Caco-2 (cell line): ENCODE data around the gene S100A3. TPM values are rescaled to one million over a fixed set of nuclear protein-coding genes. Genes with fewer than 3 reads are reported as not detected.

ENCODE experiments used
- BruUV-seq: library from RNA; stranded (reverse); fragments of 400-500 nt; replicated peaks from 2 replicates; lab custom pipeline; 2021; lab: Mats Ljungman, UMichigan
- CTCF ChIA-PET: fragments of 300-600 bp; sonication (Branson Sonifier 250); formaldehyde crosslinking; loops from one replicate; lab custom pipeline; 2022; ENCODE audit warnings: antibody characterized with exemption; lab: Charles Lee
- POLR2A ChIA-PET: fragments of 300-600 bp; sonication (Branson Sonifier 250); formaldehyde crosslinking; loops from one replicate; lab custom pipeline; 2022; ENCODE audit warnings: antibody characterized with exemption; lab: Charles Lee
- DNase-seq, 2 experiments: peaks; one replicate each; pipeline versions ENCODE4 v3.0.0 to v3.0.0-alpha.2; 2020 to 2022
- H3K27me3 ChIP-seq: replicated peaks from 2 replicates; pipeline ENCODE4 v1.6.0; 2011; ENCODE audit warnings: low read length; ENCODE audit not compliant: control insufficient read depth, insufficient read depth
- H3K36me3 ChIP-seq: 2 replicates; pipeline ENCODE4 v1.5.1; 2011; ENCODE audit warnings: low read length; ENCODE audit not compliant: control insufficient read depth, insufficient read depth
- H3K4me1 ChIP-seq: fragments of 250-450 bp; sonication (Bioruptor Pico); 2 replicates; pipeline ENCODE4 v1.5.1; 2020; ENCODE audit warnings: mild to moderate bottlenecking
- H3K4me3 ChIP-seq: 2 replicates; pipeline ENCODE4 v1.5.1; 2011; ENCODE audit warnings: low read depth, mild to moderate bottlenecking, control low read depth, low read length
- H3K9me3 ChIP-seq: fragments of 250-450 bp; sonication (Bioruptor Pico); 2 replicates; pipeline ENCODE4 v1.5.1; 2020; ENCODE audit warnings: mild to moderate bottlenecking, moderate library complexity
- H3K27ac Mint-ChIP-seq: one replicate; pipeline ENCODE4 v1.8.0; 2022; ENCODE audit warnings: mixed read lengths; ENCODE audit not compliant: unreplicated experiment
- H3K27me3 Mint-ChIP-seq: one replicate; pipeline ENCODE4 v1.8.0; 2022; ENCODE audit warnings: mixed read lengths; ENCODE audit not compliant: insufficient read depth, unreplicated experiment
- H3K36me3 Mint-ChIP-seq: one replicate; pipeline ENCODE4 v1.8.0; 2022; ENCODE audit warnings: mild to moderate bottlenecking, mixed read lengths; ENCODE audit not compliant: insufficient read depth, unreplicated experiment
- H3K4me1 Mint-ChIP-seq: one replicate; pipeline ENCODE4 v1.8.0; 2022; ENCODE audit warnings: low read depth, mixed read lengths; ENCODE audit not compliant: unreplicated experiment
- H3K4me3 Mint-ChIP-seq: one replicate; pipeline ENCODE4 v1.8.0; 2022; ENCODE audit warnings: mild to moderate bottlenecking, moderate library complexity, mixed read lengths; ENCODE audit not compliant: unreplicated experiment
- H3K9me3 Mint-ChIP-seq: one replicate; pipeline ENCODE4 v1.8.0; 2022; ENCODE audit warnings: mixed read lengths; ENCODE audit not compliant: unreplicated experiment
- intact Hi-C: fragments of 100-400 bp; cut with micrococcal nuclease; formaldehyde crosslinking; loops from one replicate; pipeline ENCODE4 v1.10.0; 2022; ENCODE audit not compliant: unreplicated experiment
- total RNA-seq: library from RNA; stranded (reverse); gene quantifications from 2 replicates; pipeline ENCODE4 v1.2.3, GENCODE V29; 2022
- TF ChIP-seq, protein P1 (sequence below), 2 experiments: fragments of 200-600 bp in 1 of 2; IDR thresholded peaks; 1 replicate in 1 of 2; 2 replicates in 1 of 2; pipeline versions ENCODE4 v1.5.1 to v1.8.0; 2011 to 2022; ENCODE audit warnings: antibody characterized with exemption in 1 of 2, control low read depth in 1 of 2, inconsistent platforms in 1 of 2, low read depth in 1 of 2, low read length in 1 of 2, mild to moderate bottlenecking in 1 of 2, moderate library complexity in 1 of 2; ENCODE audit not compliant: insufficient read depth in 1 of 2, severe bottlenecking in 1 of 2, unreplicated experiment in 1 of 2

The S100A3 gene
- total RNA-seq, 1 experiment from 2014 or later: 0.61 TPM

- no peak overlapping the region for H3K4me3 Mint-ChIP-seq
- H3K27me3 Mint-ChIP-seq: no peaks in the 10 kb centered on the region
- Histone ChIP-seq H3K4me1 (peaks cover 24% of the 10 kb centered on the region), H3K9me3 (no peaks in the 10 kb centered on the region), H3K4me3 (no peak overlapping the region), H3K27me3 (no peaks in the 10 kb centered on the region), H3K36me3 (no peaks in the 10 kb centered on the region)
- H3K36me3 Mint-ChIP-seq: no peaks in the 10 kb centered on the region
- intact Hi-C loops: no loop called here
- POLR2A ChIA-PET: no interaction called here
- peaks cover 32% of the 10 kb centered on the region for H3K4me1 Mint-ChIP-seq
- TF ChIP-seq, protein P1, sequence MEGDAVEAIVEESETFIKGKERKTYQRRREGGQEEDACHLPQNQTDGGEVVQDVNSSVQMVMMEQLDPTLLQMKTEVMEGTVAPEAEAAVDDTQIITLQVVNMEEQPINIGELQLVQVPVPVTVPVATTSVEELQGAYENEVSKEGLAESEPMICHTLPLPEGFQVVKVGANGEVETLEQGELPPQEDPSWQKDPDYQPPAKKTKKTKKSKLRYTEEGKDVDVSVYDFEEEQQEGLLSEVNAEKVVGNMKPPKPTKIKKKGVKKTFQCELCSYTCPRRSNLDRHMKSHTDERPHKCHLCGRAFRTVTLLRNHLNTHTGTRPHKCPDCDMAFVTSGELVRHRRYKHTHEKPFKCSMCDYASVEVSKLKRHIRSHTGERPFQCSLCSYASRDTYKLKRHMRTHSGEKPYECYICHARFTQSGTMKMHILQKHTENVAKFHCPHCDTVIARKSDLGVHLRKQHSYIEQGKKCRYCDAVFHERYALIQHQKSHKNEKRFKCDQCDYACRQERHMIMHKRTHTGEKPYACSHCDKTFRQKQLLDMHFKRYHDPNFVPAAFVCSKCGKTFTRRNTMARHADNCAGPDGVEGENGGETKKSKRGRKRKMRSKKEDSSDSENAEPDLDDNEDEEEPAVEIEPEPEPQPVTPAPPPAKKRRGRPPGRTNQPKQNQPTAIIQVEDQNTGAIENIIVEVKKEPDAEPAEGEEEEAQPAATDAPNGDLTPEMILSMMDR (IDR thresholded peaks at IDR 0.05; ENCODE audit: insufficient read depth in 1 of 2, low read depth in 1 of 2, low read length in 1 of 2, severe bottlenecking in 1 of 2, unreplicated experiment in 1 of 2): no peak
- no peaks in the 10 kb centered on the region for H3K9me3 Mint-ChIP-seq
- CTCF ChIA-PET: no interaction called here
- DNase-seq: no peak
- no TSS peak for BruUV-seq
- no peak overlapping the region for H3K27ac Mint-ChIP-seq
Measured at GRCh38 chr1:153587314-153587713, 38.3 kb upstream of the S100A3 start.

- no peaks in the 10 kb centered on the region for H3K9me3 Mint-ChIP-seq
- ChIA-PET POLR2A (interaction anchor here (0.5 to 1.0 kb wide), 2 partner anchors 28 to 42 kb away, joined by 3 read pairs; no protein-coding TSS in a partner anchor), CTCF (no interaction called here)
- H3K36me3 Mint-ChIP-seq: no peaks in the 10 kb centered on the region
- Histone ChIP-seq H3K4me1 (peaks cover 30% of the 10 kb centered on the region), H3K9me3 (no peaks in the 10 kb centered on the region), H3K36me3 (no peaks in the 10 kb centered on the region), H3K4me3 (no peak overlapping the region), H3K27me3 (no peaks in the 10 kb centered on the region)
- BruUV-seq: no TSS peak
- intact Hi-C loops: no loop called here
- peaks cover 32% of the 10 kb centered on the region for H3K4me1 Mint-ChIP-seq
- no peak for DNase-seq
- H3K4me3 Mint-ChIP-seq: no peak overlapping the region
- TF ChIP-seq, protein P1 (IDR thresholded peaks at IDR 0.05; ENCODE audit: insufficient read depth in 1 of 2, low read depth in 1 of 2, low read length in 1 of 2, severe bottlenecking in 1 of 2, unreplicated experiment in 1 of 2): no peak
- H3K27me3 Mint-ChIP-seq: no peaks in the 10 kb centered on the region
- no peak overlapping the region for H3K27ac Mint-ChIP-seq
Measured at GRCh38 chr1:153586347-153586746, 37.3 kb upstream of the S100A3 start.

- TF ChIP-seq, protein P1 (IDR thresholded peaks at IDR 0.05; ENCODE audit: insufficient read depth in 1 of 2, low read depth in 1 of 2, low read length in 1 of 2, severe bottlenecking in 1 of 2, unreplicated experiment in 1 of 2): no peak
- POLR2A ChIA-PET: no interaction called here
Measured at GRCh38 chr1:153585006-153585405, 35.9 kb upstream of the S100A3 start.

More at GRCh38 chr1:153585006-153585405, 35.9 kb upstream of the S100A3 start:
- Histone ChIP-seq H3K36me3 (no peaks in the 10 kb centered on the region), H3K27me3 (no peaks in the 10 kb centered on the region), H3K4me3 (no peak overlapping the region), H3K9me3 (no peaks in the 10 kb centered on the region), H3K4me1 (peaks cover 34% of the 10 kb centered on the region)
- Mint-ChIP-seq H3K4me1 (peaks cover 32% of the 10 kb centered on the region), H3K27ac (no peak overlapping the region), H3K27me3 (no peaks in the 10 kb centered on the region), H3K9me3 (no peaks in the 10 kb centered on the region), H3K4me3 (no peak overlapping the region), H3K36me3 (no peaks in the 10 kb centered on the region)
- no TSS peak for BruUV-seq
- DNase-seq: no peak
- CTCF ChIA-PET: no interaction called here
- intact Hi-C loops: no loop called here
